ENCODE results near the gene DOK5.

DNA sequence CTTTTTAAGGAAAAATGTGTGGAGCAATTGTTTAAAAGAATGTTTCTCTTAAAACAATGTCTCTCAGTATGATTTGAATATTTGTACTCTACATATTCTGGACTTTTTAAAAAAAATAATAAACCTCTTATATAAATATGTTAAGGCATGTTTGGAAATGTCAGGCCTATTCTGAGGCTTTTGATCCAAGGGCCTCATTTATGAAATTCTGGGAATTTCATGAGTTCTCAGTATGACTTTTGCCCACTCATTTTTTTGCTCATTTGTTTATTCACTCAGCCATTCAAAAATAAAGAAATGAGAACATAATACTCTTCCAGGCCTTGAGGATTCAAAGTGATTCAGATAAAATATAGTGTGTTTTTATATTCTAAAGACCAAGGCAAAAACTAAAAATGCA, 60.4 kb downstream of the DOK5 start:
- TF ChIP-seq, protein P1, sequence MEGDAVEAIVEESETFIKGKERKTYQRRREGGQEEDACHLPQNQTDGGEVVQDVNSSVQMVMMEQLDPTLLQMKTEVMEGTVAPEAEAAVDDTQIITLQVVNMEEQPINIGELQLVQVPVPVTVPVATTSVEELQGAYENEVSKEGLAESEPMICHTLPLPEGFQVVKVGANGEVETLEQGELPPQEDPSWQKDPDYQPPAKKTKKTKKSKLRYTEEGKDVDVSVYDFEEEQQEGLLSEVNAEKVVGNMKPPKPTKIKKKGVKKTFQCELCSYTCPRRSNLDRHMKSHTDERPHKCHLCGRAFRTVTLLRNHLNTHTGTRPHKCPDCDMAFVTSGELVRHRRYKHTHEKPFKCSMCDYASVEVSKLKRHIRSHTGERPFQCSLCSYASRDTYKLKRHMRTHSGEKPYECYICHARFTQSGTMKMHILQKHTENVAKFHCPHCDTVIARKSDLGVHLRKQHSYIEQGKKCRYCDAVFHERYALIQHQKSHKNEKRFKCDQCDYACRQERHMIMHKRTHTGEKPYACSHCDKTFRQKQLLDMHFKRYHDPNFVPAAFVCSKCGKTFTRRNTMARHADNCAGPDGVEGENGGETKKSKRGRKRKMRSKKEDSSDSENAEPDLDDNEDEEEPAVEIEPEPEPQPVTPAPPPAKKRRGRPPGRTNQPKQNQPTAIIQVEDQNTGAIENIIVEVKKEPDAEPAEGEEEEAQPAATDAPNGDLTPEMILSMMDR (IDR thresholded peaks at IDR 0.05; ENCODE audit: extremely low read depth in 1 of 2, insufficient read depth in 1 of 2, low read depth in 1 of 2, low read length in 2 of 2), result no peak
- TF ChIP-seq POLR2A (IDR thresholded peaks at IDR 0.05; ENCODE audit: low read depth, low read length) (no peak), EZH2 (IDR thresholded peaks at IDR 0.05; ENCODE audit: borderline replicate concordance, low read depth, low read length, severe bottlenecking) (no peak)
